ENCODE results near the gene CLTCL1. TPM values are rescaled to one million over a fixed set of nuclear protein-coding genes. Genes with fewer than 3 reads are reported as not detected.
"Not testable (repeated sequence)": the region's sequence is repeated elsewhere in the genome, so short reads cannot be mapped to it uniquely, and the experiment has no call there.

Gene CLTCL1
- polyA plus RNA-seq: 1 to 10 TPM; 1.9 to 5.7 (median 4.8) TPM

DNA sequence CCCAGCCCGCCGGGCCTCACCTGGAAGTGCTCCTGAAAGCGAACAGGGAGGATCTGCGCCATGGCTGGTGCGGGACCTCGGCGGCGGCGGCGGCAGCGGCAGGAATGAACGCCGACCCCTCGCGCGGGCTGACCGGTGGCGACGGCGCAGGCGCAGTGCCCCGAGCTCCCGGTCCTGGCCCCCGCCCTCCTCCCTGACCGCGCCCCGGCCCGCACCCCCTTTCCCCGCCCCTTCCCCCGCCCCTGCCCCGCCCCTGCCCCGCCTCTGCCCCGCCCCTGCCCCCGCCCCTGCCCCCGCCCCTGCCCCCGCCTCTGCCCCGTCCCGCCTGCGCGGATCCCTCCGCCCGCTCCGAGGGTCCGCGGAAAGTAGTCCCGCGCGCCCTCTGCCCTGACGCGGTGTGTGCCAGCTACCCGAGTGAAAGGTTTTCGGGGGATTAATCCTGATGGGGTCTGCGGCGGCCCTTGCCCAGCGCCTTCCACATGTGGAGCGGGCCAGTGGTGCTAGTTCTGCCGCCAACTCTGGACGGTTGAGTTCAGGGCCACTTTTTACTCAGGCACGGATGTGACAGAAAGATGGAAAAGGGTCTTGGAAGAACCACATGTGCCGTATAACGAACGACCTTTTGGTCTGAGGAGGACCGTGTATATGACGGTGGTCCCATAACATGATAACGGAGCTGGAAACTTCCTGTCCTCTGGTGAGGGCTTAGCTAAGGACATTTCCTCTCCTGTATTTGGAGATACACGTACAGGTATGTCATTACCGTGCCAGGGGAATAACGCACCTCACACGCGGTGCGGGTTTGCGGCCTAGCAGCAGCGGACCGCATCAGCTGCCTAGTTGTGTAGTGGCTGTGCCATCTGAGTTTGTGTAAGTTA is at the start of gene CLTCL1:
Gene CLTCL1, minus strand, starts transcription at position 140 of the 878 bp plus-strand sequence. Its CDS starts 78 bp downstream, at position 62.
- H3K27ac ChIP-seq (ENCODE audit: low read depth, low read length): no peak within 1 kb of the TSS
- WGBS, 3 donors: 1 to 4% (median 3%) methylated on average over 35 to 70 of the region's 74 CpGs

DNA sequence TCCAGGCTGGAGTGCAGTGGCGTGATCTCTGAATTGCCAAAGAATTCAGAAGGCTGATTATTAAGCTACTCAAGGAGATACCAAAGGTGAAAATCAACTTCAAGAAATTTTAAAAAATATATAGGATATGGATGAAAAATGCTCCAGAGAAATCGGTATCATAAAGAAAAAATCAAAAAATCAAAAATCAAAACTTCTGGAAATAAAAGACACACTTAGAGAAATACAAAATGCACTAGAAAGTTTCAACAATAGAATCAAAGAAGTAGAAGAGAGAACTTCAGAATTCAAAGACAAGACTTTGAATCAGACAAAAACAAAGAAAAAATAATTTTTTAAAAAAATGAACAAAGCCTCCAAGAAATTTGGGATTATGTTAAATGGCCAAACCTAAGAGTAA is 45.6 kb upstream of the CLTCL1 start:
- WGBS, 3 donors: 98 to 99% (median 99%) methylated on average over 2 of the region's 2 CpGs

DNA sequence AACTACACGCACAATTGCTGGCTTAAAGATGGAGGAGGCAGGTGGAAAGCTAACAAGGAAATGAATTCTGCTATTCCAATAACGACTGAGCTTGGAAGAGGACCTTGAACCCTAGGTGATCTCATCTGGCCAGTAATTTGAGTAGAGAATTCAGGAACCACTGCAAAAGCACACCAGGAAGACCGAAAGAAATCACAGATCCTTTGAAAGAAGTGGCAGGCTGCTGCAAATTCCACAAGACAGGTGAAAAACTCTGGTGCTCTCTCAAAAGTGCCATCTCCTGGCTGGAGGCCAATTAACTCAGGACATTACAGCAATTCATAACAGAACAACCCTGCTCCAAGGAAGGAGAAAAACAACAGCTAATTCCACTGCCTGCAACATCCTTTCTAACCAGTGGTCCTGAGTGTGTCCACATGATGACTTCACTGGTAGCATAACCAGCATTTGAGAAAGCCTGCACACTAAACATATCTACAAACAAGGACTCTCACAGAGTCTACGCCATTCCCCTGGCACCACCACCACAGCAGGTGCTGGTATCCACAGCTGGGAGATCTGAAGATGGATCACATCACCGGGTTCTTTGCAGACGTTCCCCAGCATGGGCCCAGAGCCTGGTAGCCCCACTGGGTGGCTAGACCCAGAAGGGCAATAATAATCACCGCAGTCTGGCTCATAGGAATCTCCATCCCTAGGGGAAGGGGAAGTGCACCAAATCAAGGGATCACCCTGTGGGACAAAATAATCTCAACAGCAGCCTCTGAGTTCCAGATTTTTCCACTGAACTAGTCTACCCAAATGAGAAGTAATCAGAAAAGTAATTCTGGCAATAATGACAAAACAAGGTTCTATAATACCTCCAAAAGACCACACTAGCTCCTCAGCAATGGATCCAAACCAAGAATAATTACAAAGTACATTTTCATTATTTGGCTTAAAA is 44.9 kb upstream of the CLTCL1 start:
- 91 to 97% (median 95%) methylated on average over 7 of the region's 7 CpGs for WGBS, 3 donors
- H3K27ac ChIP-seq (ENCODE audit: low read depth, low read length): no peak overlapping the region

More for the DNA sequence above, 45.6 kb upstream of the CLTCL1 start:
- no peak overlapping the region for H3K27ac ChIP-seq (ENCODE audit: low read depth, low read length)

GRCh38 chr22:19331975-19332374 is 40.5 kb upstream of the CLTCL1 start:
- 93 to 98% (median 96%) methylated on average over 5 of the region's 5 CpGs for WGBS, 3 donors

DNA sequence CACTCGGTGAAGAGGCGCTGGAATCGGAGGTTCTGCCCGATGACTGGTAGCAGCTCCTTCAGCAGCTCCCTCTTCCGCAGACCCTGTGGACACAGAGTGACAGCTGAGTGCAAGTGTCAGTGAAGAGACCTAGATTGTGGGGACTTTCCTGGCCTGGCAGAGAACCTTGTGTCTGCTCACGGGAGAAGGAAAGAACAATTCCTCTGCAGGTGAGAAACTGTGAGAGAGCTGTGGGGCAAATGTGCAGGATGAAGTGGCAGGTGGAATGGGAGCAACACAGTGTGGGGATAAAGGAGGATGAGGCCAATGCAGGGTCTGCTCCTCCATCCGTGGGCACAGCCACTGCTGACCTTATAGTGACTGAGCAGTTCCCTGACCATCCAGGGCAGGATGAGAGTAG is 40.0 kb upstream of the CLTCL1 start:
- no peak overlapping the region for H3K27ac ChIP-seq (ENCODE audit: low read depth, low read length)
- 97 to 99% (median 98%) methylated on average over 7 of the region's 7 CpGs for WGBS, 3 donors

More at GRCh38 chr22:19331975-19332374, 40.5 kb upstream of the CLTCL1 start:
- no peak overlapping the region for H3K27ac ChIP-seq (ENCODE audit: low read depth, low read length)

GRCh38 chr22:19330865-19331418 is 39.4 kb upstream of the CLTCL1 start:
- H3K27ac ChIP-seq (ENCODE audit: low read depth, low read length): no peak overlapping the region
- WGBS, 3 donors: 98% methylated on average over 13 of the region's 13 CpGs

DNA sequence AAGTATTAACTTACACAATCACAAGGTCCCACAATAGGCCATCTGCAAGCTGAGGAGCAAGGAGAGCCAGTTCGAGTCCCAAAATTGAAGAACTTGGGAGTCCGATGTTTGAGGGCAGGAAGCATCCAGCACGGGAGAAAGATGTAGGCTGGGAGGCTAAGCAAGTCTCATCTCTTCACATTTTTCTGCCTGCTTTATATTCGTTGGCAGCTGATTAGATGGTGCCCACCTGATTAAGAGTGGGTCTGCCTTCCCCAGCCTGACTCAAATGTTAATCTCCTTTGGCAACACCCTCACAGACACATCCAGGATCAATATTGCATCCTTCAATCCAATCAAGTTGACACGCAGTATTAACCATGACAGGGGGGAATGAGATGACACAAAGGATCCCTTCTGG is 38.7 kb upstream of the CLTCL1 start:
- WGBS, 3 donors: 94 to 95% (median 94%) methylated on average over 5 of the region's 5 CpGs
- H3K27ac ChIP-seq (ENCODE audit: low read depth, low read length): not testable (repeated sequence)

DNA sequence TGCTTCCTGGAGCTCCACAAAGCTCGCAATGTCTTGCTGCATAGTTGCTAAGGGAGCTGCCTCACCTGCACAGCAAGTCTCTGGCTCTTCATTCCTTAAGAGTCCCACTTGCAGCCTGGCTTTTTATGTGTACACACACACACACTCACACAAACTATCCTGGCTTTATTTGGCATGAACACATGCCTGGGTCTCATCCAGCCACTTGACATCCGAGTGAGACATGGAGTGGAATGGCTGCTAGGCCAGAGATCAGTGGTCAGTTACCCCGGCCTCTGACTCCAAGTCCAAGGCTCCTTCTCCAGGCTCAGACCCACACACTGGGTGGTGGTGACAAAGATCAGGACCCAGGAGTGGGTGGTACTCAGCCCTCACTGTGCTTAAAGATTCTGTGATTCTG is 37.9 kb upstream of the CLTCL1 start:
- H3K27ac ChIP-seq (ENCODE audit: low read depth, low read length): no peak overlapping the region
- WGBS, 3 donors: 95 to 100% (median 98%) methylated on average over 3 of the region's 3 CpGs

DNA sequence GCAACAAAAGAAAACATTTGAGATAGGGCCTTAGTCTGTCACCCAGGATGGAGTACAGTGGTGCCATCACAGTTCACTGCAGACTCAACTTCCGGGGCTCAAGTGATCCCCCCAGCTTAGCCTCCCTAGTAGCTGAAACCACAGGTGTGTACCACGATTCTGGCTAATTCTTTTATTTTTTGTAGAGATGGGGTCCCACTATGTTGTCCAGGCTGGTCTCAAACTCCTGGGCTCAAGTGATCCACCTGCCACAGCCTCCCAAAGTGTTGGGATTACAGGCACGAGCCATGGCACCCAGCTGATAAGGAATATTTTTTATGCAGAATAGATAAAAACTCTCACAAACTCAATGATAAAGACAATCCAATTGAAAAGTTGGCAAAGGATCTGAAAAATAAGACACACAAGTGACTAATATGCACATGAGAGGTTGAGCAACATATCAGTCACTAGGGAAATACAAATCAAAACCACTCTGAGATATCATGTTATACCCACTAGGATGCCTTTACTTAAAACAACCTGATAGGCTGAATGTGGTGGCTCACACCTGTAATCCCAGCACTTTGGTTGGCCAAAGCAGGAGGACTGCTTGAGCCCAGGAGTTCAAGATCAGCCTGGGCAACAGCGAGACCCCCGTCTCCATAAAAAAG is 33.9 kb upstream of the CLTCL1 start:
- H3K27ac ChIP-seq (ENCODE audit: low read depth, low read length): no peak overlapping the region
- WGBS, 3 donors: 84 to 91% (median 86%) methylated on average over 5 of the region's 5 CpGs

DNA sequence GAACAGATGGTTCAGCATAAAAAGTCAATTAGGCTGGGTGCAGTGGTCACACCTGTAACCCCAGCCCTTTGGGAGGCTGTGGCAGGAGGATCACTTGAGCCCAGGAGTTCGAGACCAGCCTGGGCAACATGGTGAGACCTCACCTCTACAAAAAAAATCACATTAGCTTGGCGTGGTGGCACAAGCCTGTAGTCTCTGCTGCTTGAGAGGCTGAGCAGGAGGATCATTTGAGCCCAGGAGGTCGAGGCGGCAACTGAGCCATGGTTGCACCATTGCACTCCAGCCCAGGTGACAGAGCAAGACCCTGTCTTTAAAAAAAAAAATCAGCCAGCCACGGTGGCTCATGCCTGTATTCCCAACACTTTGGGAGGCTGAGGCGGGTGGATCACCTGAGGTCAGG is 31.9 kb upstream of the CLTCL1 start:
- H3K27ac ChIP-seq (ENCODE audit: low read depth, low read length): not testable (repeated sequence)
- WGBS, 3 donors: 88 to 98% (median 92%) methylated on average over 6 of the region's 6 CpGs

GRCh38 chr22:19321757-19322156 is 30.2 kb upstream of the CLTCL1 start:
- no peak overlapping the region for H3K27ac ChIP-seq (ENCODE audit: low read depth, low read length)
- WGBS, 3 donors: 60 to 71% (median 68%) methylated on average over 2 of the region's 2 CpGs

- not testable (repeated sequence) for H3K27ac ChIP-seq (ENCODE audit: low read depth, low read length)
- 89 to 93% (median 89%) methylated on average over 8 of the region's 8 CpGs for WGBS, 3 donors
These were observed 28.6 kb upstream of the CLTCL1 start for GRCh38 chr22:19320136-19320535.

- H3K27ac ChIP-seq (ENCODE audit: low read depth, low read length): no peak overlapping the region
These were observed 27.8 kb upstream of the CLTCL1 start for GRCh38 chr22:19319281-19319680.

GRCh38 chr22:19317865-19318264 is 26.3 kb upstream of the CLTCL1 start:
- H3K27ac ChIP-seq (ENCODE audit: low read depth, low read length): no peak overlapping the region

- 72 to 82% (median 80%) methylated on average over 2 of the region's 2 CpGs for whole genome bisulfite sequencing, 3 donors
- H3K27ac ChIP-seq (ENCODE audit: low read depth, low read length): no peak overlapping the region
These were observed 16.4 kb upstream of the CLTCL1 start for GRCh38 chr22:19307872-19308271.

- 92 to 95% (median 94%) methylated on average over 6 of the region's 6 CpGs for WGBS, 3 donors
- H3K27ac ChIP-seq (ENCODE audit: low read depth, low read length): not testable (repeated sequence)
These were observed 15.0 kb upstream of the CLTCL1 start for GRCh38 chr22:19306535-19306934.

GRCh38 chr22:19304547-19304946 is 13.0 kb upstream of the CLTCL1 start:
- H3K27ac ChIP-seq (ENCODE audit: low read depth, low read length): no peak overlapping the region
- WGBS, 3 donors: 92 to 96% (median 94%) methylated on average over 5 of the region's 5 CpGs

- WGBS, 3 donors: 44 to 81% (median 48%) methylated on average over 1 of the region's 1 CpG
- H3K27ac ChIP-seq (ENCODE audit: low read depth, low read length): no peak overlapping the region
These were observed 12.3 kb upstream of the CLTCL1 start for GRCh38 chr22:19303785-19304184.

GRCh38 chr22:19295733-19296132 is 4.2 kb upstream of the CLTCL1 start:
- no peak overlapping the region for H3K27ac ChIP-seq (ENCODE audit: low read depth, low read length)
